ENCODE data around the gene GTPBP4. TPM values are rescaled to one million over a fixed set of nuclear protein-coding genes. Genes with fewer than 3 reads are reported as not detected.

The GTPBP4 gene
- total RNA-seq, 1 donor from 2014 or later = 106 TPM

GRCh38 chr10:1011696-1012095, 23.5 kb downstream of the GTPBP4 start:
- Histone ChIP-seq H3K36me3 (ENCODE audit: insufficient read depth, low read length) (peaks cover 73% of the 10 kb centered on the region), H3K9ac (ENCODE audit: low read length) (no peak overlapping the region), H3K79me2 (ENCODE audit: insufficient read depth, low read length) (peaks cover 24% of the 10 kb centered on the region), H3K4me1 (ENCODE audit: insufficient read depth, low read length) (no peaks in the 10 kb centered on the region), H2AFZ (ENCODE audit: low read depth, low read length) (no peak overlapping the region), H3K4me3 (ENCODE audit: insufficient read depth, low read depth, low read length) (no peak overlapping the region), H3K9me3 (ENCODE audit: insufficient read depth, low read depth, low read length) (no peaks in the 10 kb centered on the region), H3K4me2 (ENCODE audit: low read length) (no peak overlapping the region), H3K27ac (ENCODE audit: low read depth, low read length) (no peak overlapping the region), H4K20me1 (ENCODE audit: insufficient read depth, low read length) (peaks cover 58% of the 10 kb centered on the region), H3K27me3 (ENCODE audit: insufficient read depth, low read length) (no peaks in the 10 kb centered on the region)
- Mint-ChIP-seq H3K4me3 (ENCODE audit: unreplicated experiment) (no peak overlapping the region), H3K9me3 (ENCODE audit: unreplicated experiment) (no peaks in the 10 kb centered on the region), H3K27me3 (ENCODE audit: low read depth, unreplicated experiment) (no peaks in the 10 kb centered on the region), H3K4me1 (ENCODE audit: low read depth, unreplicated experiment) (no peaks in the 10 kb centered on the region), H3K36me3 (ENCODE audit: low read depth, unreplicated experiment) (peaks cover 35% of the 10 kb centered on the region), H3K27ac (ENCODE audit: unreplicated experiment) (no peak overlapping the region)
- FAIRE-seq (no peak), DNase-seq (ENCODE audit: low read depth) (no peak)
- TF ChIP-seq, protein P1, sequence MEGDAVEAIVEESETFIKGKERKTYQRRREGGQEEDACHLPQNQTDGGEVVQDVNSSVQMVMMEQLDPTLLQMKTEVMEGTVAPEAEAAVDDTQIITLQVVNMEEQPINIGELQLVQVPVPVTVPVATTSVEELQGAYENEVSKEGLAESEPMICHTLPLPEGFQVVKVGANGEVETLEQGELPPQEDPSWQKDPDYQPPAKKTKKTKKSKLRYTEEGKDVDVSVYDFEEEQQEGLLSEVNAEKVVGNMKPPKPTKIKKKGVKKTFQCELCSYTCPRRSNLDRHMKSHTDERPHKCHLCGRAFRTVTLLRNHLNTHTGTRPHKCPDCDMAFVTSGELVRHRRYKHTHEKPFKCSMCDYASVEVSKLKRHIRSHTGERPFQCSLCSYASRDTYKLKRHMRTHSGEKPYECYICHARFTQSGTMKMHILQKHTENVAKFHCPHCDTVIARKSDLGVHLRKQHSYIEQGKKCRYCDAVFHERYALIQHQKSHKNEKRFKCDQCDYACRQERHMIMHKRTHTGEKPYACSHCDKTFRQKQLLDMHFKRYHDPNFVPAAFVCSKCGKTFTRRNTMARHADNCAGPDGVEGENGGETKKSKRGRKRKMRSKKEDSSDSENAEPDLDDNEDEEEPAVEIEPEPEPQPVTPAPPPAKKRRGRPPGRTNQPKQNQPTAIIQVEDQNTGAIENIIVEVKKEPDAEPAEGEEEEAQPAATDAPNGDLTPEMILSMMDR (IDR thresholded peaks at IDR 0.05; ENCODE audit: insufficient read depth, low read depth, low read length) = no peak
- no peak for TF ChIP-seq EZH2 (IDR thresholded peaks at IDR 0.05; ENCODE audit: insufficient read depth, low read length)

DNA sequence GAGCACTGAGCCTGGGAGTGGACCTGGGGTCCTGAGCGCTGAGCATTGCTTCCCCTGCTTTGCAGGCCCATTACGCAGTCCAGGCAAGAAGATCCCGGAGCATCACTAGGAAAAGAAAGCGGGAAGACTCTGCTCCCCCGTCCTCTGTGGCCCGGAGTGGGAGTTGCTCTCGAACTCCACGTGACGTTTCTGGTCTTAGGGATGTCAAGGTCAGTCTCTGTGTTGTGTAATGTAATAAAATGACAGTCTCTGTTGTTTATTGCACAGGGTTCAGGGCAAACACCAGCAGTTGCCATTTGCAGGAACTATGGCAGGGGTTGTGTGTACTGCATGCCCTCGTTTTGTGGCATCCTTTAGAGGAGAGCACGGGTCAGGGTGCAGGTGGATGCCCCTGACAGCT, 27.5 kb downstream of the GTPBP4 start:
- no peak overlapping the region for H3K4me3 Mint-ChIP-seq (ENCODE audit: unreplicated experiment)
- DNase-seq (ENCODE audit: low read depth) = no peak
- FAIRE-seq = no peak
- H3K79me2 ChIP-seq (ENCODE audit: insufficient read depth, low read length) = peaks cover 8% of the 10 kb centered on the region
- no peak for TF ChIP-seq EZH2 (IDR thresholded peaks at IDR 0.05; ENCODE audit: insufficient read depth, low read length)
- TF ChIP-seq, protein P1 (IDR thresholded peaks at IDR 0.05; ENCODE audit: insufficient read depth, low read depth, low read length) = no peak
- H3K27me3 ChIP-seq (ENCODE audit: insufficient read depth, low read length) = no peaks in the 10 kb centered on the region
- H3K9ac ChIP-seq (ENCODE audit: low read length) = no peak overlapping the region
- H3K36me3 Mint-ChIP-seq (ENCODE audit: low read depth, unreplicated experiment) = peaks cover 31% of the 10 kb centered on the region
- H3K27me3 Mint-ChIP-seq (ENCODE audit: low read depth, unreplicated experiment) = no peaks in the 10 kb centered on the region
- H3K9me3 ChIP-seq (ENCODE audit: insufficient read depth, low read depth, low read length) = no peaks in the 10 kb centered on the region
- peaks cover 42% of the 10 kb centered on the region for H4K20me1 ChIP-seq (ENCODE audit: insufficient read depth, low read length)
- H3K4me3 ChIP-seq (ENCODE audit: insufficient read depth, low read depth, low read length) = no peak overlapping the region
- no peak overlapping the region for H3K27ac ChIP-seq (ENCODE audit: low read depth, low read length)
- no peak overlapping the region for H3K27ac Mint-ChIP-seq (ENCODE audit: unreplicated experiment)
- no peaks in the 10 kb centered on the region for H3K4me1 ChIP-seq (ENCODE audit: insufficient read depth, low read length)
- no peaks in the 10 kb centered on the region for H3K9me3 Mint-ChIP-seq (ENCODE audit: unreplicated experiment)
- no peak overlapping the region for H2AFZ ChIP-seq (ENCODE audit: low read depth, low read length)
- H3K4me2 ChIP-seq (ENCODE audit: low read length) = no peak overlapping the region
- peaks cover 68% of the 10 kb centered on the region for H3K36me3 ChIP-seq (ENCODE audit: insufficient read depth, low read length)
- no peaks in the 10 kb centered on the region for H3K4me1 Mint-ChIP-seq (ENCODE audit: low read depth, unreplicated experiment)

- H3K9me3 Mint-ChIP-seq (ENCODE audit: unreplicated experiment) = no peaks in the 10 kb centered on the region
- DNase-seq (ENCODE audit: low read depth) (no peak), FAIRE-seq (no peak)
- Histone ChIP-seq H3K79me2 (ENCODE audit: insufficient read depth, low read length) (no peaks in the 10 kb centered on the region), H3K36me3 (ENCODE audit: insufficient read depth, low read length) (peaks cover 42% of the 10 kb centered on the region), H3K4me1 (ENCODE audit: insufficient read depth, low read length) (no peaks in the 10 kb centered on the region), H3K9me3 (ENCODE audit: insufficient read depth, low read depth, low read length) (peaks cover 2% of the 10 kb centered on the region), H3K9ac (ENCODE audit: low read length) (no peak overlapping the region), H2AFZ (ENCODE audit: low read depth, low read length) (no peak overlapping the region), H3K27me3 (ENCODE audit: insufficient read depth, low read length) (no peaks in the 10 kb centered on the region), H3K4me3 (ENCODE audit: insufficient read depth, low read depth, low read length) (no peak overlapping the region), H3K27ac (ENCODE audit: low read depth, low read length) (no peak overlapping the region), H4K20me1 (ENCODE audit: insufficient read depth, low read length) (peaks cover 24% of the 10 kb centered on the region), H3K4me2 (ENCODE audit: low read length) (no peak overlapping the region)
- no peak for TF ChIP-seq EZH2 (IDR thresholded peaks at IDR 0.05; ENCODE audit: insufficient read depth, low read length)
- TF ChIP-seq, protein P1 (IDR thresholded peaks at IDR 0.05; ENCODE audit: insufficient read depth, low read depth, low read length) = no peak
- H3K36me3 Mint-ChIP-seq (ENCODE audit: low read depth, unreplicated experiment) = peaks cover 25% of the 10 kb centered on the region
- H3K4me1 Mint-ChIP-seq (ENCODE audit: low read depth, unreplicated experiment) = no peaks in the 10 kb centered on the region
- H3K4me3 Mint-ChIP-seq (ENCODE audit: unreplicated experiment) = no peak overlapping the region
- no peaks in the 10 kb centered on the region for H3K27me3 Mint-ChIP-seq (ENCODE audit: low read depth, unreplicated experiment)
- H3K27ac Mint-ChIP-seq (ENCODE audit: unreplicated experiment) = no peak overlapping the region
These were observed 31.1 kb downstream of the GTPBP4 start for GRCh38 chr10:1019362-1019761.
